H1 (cell line): ENCODE results near the gene LRRC46.

Source experiments
- CTCF ChIP-seq, 3 experiments: IDR thresholded peaks; 1 replicate in 2 of 3; 2 replicates in 1 of 3; pipeline versions ENCODE4 v1.5.1 to v1.6.1; 2011; ENCODE audit warnings: low read length in 3 of 3, mild to moderate bottlenecking in 3 of 3, inconsistent platforms in 2 of 3, low read depth in 1 of 3, moderate library complexity in 1 of 3; ENCODE audit not compliant: insufficient read depth in 1 of 3; ENCODE audit errors: control extremely low read depth in 1 of 3
- POLR2A ChIP-seq, 2 experiments: IDR thresholded peaks; 1 replicate in 1 of 2; 2 replicates in 1 of 2; pipeline ENCODE4 v1.6.1; 2011; ENCODE audit warnings: low read depth in 2 of 2, low read length in 2 of 2, mild to moderate bottlenecking in 2 of 2; ENCODE audit errors: control extremely low read depth in 1 of 2
- RFX5 ChIP-seq: IDR thresholded peaks from 2 replicates; pipeline ENCODE4 v1.6.1; 2011; ENCODE audit warnings: low read depth, low read length, improper control_type of control experiment, borderline replicate concordance

GRCh38 chr17:47803751-47804150 is 27.7 kb upstream of the LRRC46 start:
- TF ChIP-seq POLR2A (IDR thresholded peaks at IDR 0.05; ENCODE audit: control extremely low read depth in 1 of 2, low read depth in 2 of 2, low read length in 2 of 2): no peak
- no peak for TF ChIP-seq CTCF (IDR thresholded peaks at IDR 0.05; ENCODE audit: control extremely low read depth in 1 of 3, insufficient read depth in 1 of 3, low read depth in 1 of 3, low read length in 3 of 3)
- no peak for TF ChIP-seq RFX5
